Anterior cingulate cortex (tissue), 58 donors: ENCODE data around the gene CBLB.
A peak's percentile ranks its signal among the peaks of the same experiment; 100 is the strongest.

Experiments used
- DNase-seq, 58 donors: peaks; one replicate each; lab custom pipeline; 2025; lab: John Stamatoyannopoulos, UW

CBLB gene

GRCh38 chr3:105847865-105848264 lies 20.9 kb downstream of the CBLB start:
- DNase-seq, result no peak

GRCh38 chr3:105847452-105847851 lies 21.4 kb downstream of the CBLB start:
- no peak for DNase-seq

- DNase-seq, result no peak
These were observed 22.0 kb downstream of the CBLB start for GRCh38 chr3:105846809-105847208.

GRCh38 chr3:105845488-105845887 lies 23.3 kb downstream of the CBLB start:
- no peak for DNase-seq

GRCh38 chr3:105844704-105845103 lies 24.1 kb downstream of the CBLB start:
- DNase-seq, result no peak

GRCh38 chr3:105843994-105844393 lies 24.8 kb downstream of the CBLB start:
- DNase-seq, result no peak

- DNase-seq, result no peak
These were observed 25.9 kb downstream of the CBLB start for GRCh38 chr3:105842943-105843342.

- DNase-seq, result no peak
These were observed 26.4 kb downstream of the CBLB start for GRCh38 chr3:105842449-105842848.

- no peak for DNase-seq
These were observed 30.9 kb downstream of the CBLB start for GRCh38 chr3:105837947-105838346.

GRCh38 chr3:105837143-105837740 lies 31.6 kb downstream of the CBLB start:
- no peak for DNase-seq

- peak in 1 of 58 donors; percentile 0 for DNase-seq
These were observed 32.3 kb downstream of the CBLB start for GRCh38 chr3:105836533-105836932.

- DNase-seq, result no peak
These were observed 33.2 kb downstream of the CBLB start for GRCh38 chr3:105835606-105836005.

- no peak for DNase-seq
These were observed 34.0 kb downstream of the CBLB start for GRCh38 chr3:105834768-105835167.

GRCh38 chr3:105832644-105833043 lies 36.2 kb downstream of the CBLB start:
- no peak for DNase-seq

- DNase-seq, result no peak
These were observed 38.0 kb downstream of the CBLB start for GRCh38 chr3:105830836-105831235.

GRCh38 chr3:105829871-105830622 lies 38.8 kb downstream of the CBLB start:
- DNase-seq, result no peak

GRCh38 chr3:105829229-105829628 lies 39.6 kb downstream of the CBLB start:
- no peak for DNase-seq

GRCh38 chr3:105828703-105829102 lies 40.1 kb downstream of the CBLB start:
- no peak for DNase-seq

GRCh38 chr3:105827959-105828358 lies 40.9 kb downstream of the CBLB start:
- no peak for DNase-seq

- no peak for DNase-seq
These were observed 41.8 kb downstream of the CBLB start for GRCh38 chr3:105826778-105827634.

GRCh38 chr3:105824129-105824528 lies 44.7 kb downstream of the CBLB start:
- DNase-seq, result no peak
